IPS-18c (cell line): ENCODE data around the gene MAD2L2.

Experiments used
- H3K4me3 ChIP-seq: 2 replicates; pipeline ENCODE4 v1.7.0; 2013; ENCODE audit warnings: low read depth, mild to moderate bottlenecking, low read length, moderate library complexity; ENCODE audit not compliant: insufficient read depth
- H3K9me3 ChIP-seq: one replicate; pipeline ENCODE4 v1.6.1; 2013; ENCODE audit warnings: mild to moderate bottlenecking, low read length, moderate library complexity; ENCODE audit not compliant: control insufficient read depth, insufficient read depth

The MAD2L2 gene

GRCh38 chr1:11691928-11692711, 11.2 kb upstream of the MAD2L2 start:
- peak overlapping the region; percentile 96 for H3K4me3 ChIP-seq
- H3K9me3 ChIP-seq = no peaks in the 10 kb centered on the region

- Histone ChIP-seq H3K9me3 (no peaks in the 10 kb centered on the region), H3K4me3 (peak within 1 kb of the TSS; percentile 96)
These were observed 10.5 kb upstream of the MAD2L2 start, which contains the start of gene DRAXIN for GRCh38 chr1:11691302-11691914. Gene DRAXIN, plus strand, starts transcription at chr1:11691710. Its CDS starts 14,549 bp downstream, at chr1:11706259.

DNA sequence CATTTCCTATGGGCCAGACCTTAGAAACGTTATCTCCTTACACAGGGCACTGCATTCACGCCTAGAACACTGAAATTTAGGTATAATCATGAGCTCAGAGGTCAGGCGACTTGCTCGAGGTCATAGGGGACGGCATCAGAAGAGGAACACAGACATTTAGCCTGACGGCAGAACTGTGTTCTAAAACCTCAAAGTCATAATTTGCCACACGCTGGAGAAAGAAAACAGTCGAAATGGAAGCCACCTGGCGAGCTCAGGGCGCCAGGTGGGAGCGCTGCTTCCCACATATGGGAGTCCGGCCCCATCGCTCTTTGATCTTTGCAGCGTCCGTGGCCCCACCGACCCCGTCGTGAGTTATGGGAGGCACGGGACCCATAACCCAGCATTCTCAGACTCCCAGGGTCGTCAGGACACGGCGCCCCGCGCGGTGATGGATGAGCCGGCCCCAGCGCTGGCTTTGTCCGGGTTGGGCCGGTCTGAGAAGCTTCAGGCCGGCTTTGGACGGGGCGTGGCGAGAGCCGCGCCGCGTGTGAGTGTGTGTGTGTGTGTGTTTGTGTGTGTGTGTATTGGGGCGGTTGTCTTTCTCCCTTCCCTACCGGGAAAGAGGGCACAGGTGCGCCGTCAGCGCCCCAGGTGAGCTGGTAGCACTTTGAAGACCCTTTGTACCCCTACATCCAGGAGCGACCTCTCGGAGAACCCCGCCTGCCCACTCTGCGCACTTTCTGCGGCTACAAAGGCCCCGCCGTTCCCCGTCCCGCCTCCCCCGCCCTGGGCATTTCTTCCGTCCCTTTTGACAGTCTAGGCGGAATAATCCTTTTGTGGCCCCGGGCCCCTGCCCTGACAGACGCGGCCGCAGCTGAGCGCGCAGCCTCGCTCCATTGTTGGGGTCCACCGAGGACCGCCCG, 9.7 kb upstream of the MAD2L2 start:
- Histone ChIP-seq H3K9me3 (no peaks in the 10 kb centered on the region), H3K4me3 (peak overlapping the region; percentile 96)

GRCh38 chr1:11688506-11688905, 7.6 kb upstream of the MAD2L2 start:
- no peaks in the 10 kb centered on the region for H3K9me3 ChIP-seq
- no peak overlapping the region for H3K4me3 ChIP-seq

DNA sequence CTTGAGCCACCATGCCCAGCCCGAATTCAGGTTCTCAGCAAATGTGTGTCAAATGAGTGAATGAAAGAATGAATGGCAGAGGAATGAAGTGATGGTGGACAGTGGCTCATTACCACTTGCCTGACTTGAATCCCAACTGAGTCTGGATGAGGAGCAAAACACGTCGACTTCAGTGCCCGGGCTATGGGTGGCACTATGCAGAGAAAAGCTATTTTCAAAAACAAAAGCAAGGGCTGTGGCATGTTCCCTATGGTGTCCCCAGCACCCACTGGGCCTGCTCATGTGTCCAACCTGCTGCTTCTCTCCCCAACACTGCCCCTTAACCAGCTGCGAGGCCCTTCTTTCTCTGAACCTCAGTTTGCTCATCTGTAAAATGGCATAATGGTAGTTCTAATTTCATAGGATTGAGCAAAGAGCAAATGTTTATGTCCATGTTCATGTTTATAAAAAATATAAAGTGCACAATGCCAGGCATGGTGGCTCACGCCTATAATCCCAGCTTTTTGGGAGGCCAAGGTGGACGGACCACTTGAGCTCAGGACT, 4.3 kb upstream of the MAD2L2 start:
- Histone ChIP-seq H3K4me3 (no peak overlapping the region), H3K9me3 (no peaks in the 10 kb centered on the region)

DNA sequence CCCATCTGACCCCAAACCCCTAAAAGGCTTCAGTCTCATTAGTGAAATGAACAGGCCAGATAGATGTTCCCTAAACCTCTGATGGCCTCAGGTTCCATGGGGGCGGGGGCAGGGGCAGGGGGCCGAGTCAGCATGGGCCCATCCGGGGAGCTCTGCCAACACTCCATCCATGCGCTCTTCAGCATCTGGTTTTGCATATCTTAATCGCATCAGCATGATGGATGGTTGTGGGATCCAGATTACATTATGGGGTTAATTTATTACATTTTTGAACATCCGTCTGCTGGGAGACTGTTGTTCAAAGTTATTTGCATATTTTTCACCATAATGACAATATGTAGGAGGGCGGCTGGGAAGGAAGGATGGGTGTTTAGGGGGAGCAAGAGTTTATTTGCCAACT, 3.1 kb upstream of the MAD2L2 start:
- no peaks in the 10 kb centered on the region for H3K9me3 ChIP-seq
- no peak overlapping the region for H3K4me3 ChIP-seq

GRCh38 chr1:11682799-11683198, 1.9 kb upstream of the MAD2L2 start:
- peak overlapping the region; percentile 5 for H3K4me3 ChIP-seq
- H3K9me3 ChIP-seq = no peaks in the 10 kb centered on the region

DNA sequence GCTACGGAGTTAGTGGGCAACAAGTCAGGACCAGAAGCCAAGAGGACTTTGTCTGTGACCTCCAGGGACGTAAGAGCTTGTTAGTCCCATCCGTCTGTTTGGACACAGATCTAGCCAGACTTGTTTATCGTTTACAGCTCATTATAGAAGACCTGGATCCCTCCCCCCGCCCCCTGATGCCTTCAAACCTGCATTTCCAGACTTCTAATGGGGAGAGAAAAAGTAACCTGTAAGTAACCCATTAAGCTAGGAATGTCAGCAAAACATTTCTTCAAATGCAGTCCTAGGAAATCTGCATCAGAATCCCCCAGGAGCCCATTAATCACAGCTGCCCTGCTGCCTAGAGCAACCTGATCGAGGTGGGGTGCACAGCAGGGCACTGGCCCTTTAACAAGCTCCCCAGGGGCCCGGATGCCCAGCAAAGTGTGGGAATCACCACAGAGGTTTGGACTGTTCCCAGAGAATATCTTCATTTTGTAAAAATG, 1.4 kb upstream of the MAD2L2 start:
- Histone ChIP-seq H3K4me3 (peak overlapping the region; percentile 91; the same call in 1 of the 2 replicates), H3K9me3 (no peaks in the 10 kb centered on the region)

DNA sequence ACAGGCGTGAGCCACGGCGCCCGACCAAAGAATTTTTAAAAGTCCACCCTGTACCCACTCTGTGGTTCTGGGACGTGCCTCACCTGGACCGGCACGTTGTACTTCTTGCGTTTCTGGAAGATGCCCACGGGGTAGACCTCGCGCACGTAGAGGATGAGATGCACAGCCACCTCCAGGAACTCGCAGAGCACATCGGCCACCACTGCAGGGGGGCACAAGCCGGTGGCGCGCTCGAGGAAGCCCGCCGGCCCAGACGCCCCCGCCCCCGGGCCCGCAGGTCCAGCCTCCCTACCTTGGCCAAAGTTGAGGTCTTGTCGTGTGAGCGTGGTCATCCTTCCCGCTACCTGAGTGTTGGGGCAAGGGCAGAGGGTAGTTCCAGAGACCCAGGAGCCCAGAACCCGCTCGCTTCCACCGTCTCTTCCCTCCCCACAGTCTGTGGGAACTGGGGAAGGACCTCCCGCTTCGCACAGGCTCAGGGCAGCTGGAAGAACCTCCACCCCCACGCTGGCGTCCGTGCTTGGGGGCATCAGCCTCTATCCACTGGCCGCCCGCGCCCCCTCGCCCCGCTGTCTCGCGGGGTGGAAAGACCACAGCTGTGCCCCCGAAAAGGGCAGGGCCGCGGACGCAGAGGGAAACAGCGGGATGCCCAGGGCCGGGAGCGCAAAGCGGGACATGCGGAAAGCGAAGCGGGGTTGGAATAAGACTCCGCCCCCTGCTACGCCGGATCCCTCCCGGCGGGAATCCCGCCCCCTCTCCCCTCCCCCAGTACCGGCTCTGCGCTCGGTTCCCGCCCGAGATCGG, 478 bp downstream of the MAD2L2 start:
- H3K9me3 ChIP-seq = peaks cover 2% of the 10 kb centered on the region
- peak overlapping the region; percentile 91 for H3K4me3 ChIP-seq

DNA sequence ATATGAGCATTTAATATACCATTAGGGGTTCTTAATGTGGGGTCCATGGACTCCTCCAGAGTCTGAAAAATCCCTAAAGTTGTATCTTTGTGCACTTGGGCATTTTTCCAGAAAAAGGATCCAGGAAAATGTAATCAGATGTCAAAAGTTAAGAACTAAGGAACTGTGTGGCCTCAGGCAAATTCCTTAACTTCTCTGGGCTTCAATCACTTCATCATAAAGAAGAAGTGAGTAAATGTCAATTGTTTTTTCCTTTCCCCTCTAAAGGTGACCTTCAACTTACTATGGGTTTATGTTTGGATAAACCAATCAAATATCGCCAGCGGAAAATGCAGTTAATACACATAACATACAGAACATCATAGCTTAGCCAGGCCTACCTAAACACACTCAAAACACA, 2.5 kb downstream of the MAD2L2 start:
- Histone ChIP-seq H3K9me3 (peaks cover 2% of the 10 kb centered on the region), H3K4me3 (no peak overlapping the region)

DNA sequence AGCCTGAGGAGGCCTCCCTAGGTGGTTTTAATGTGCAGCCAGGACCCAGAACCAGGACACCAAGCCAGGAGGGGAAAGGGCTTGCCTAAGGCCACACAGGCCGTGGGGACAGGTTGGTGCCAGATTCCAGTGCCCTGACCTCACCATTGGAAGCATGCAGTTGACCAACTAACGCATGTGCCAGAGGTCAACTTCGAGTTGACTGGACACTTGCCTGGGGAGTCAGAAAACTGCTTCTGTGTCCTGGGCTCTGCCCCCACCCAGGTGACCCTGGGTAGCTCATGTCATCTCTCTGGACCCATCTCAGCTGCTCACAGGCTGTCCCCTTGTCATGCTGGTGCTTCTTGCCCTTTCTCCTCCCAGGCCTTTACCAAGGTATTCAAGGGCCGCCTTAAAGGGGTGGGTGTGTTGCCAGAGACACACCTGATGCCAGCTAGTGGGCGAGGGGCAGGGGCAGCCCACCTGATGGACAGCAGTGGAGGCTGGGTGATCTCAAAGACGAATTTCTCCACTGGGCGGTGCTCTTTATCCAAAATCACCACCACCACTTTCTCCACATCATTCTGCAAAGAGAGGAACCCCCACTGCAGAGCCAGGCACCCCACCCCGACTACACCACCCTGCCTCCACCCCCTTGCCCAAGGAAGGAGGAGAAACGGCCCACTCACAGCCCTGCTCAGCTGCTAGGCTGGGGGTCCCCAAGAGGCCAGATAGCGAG, 4.4 kb downstream of the MAD2L2 start:
- Histone ChIP-seq H3K9me3 (peaks cover 2% of the 10 kb centered on the region), H3K4me3 (no peak overlapping the region)

GRCh38 chr1:11675325-11675724, 5.6 kb downstream of the MAD2L2 start:
- H3K4me3 ChIP-seq = no peak overlapping the region

DNA sequence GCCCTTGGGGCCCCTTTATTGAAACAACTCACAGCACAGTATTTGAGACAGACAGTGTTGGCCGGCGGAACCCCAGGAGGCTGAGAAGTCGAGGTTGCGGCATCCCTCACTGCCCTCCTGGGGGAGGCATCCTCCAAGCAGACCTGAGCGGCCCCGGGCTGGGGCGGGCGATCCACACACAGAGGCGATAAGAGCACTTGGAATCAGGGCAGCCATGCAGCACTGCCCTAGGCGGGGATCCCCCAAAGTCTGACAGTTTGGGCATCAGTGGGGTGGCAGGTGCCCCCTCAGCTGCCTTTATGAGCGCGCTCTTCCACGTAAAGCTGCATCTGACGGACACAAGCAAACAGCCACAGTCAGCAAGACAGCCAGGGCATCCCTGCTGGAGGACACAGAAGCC, 6.5 kb downstream of the MAD2L2 start:
- Histone ChIP-seq H3K4me3 (no peak overlapping the region), H3K9me3 (peaks cover 2% of the 10 kb centered on the region)

More at GRCh38 chr1:11675325-11675724, 5.6 kb downstream of the MAD2L2 start:
- H3K9me3 ChIP-seq = peaks cover 2% of the 10 kb centered on the region

- no peak overlapping the region for H3K4me3 ChIP-seq
- peaks cover 2% of the 10 kb centered on the region for H3K9me3 ChIP-seq
These were observed 7.7 kb downstream of the MAD2L2 start for GRCh38 chr1:11673089-11673769.

GRCh38 chr1:11671544-11672286, 9.2 kb downstream of the MAD2L2 start:
- H3K4me3 ChIP-seq = no peak overlapping the region
- H3K9me3 ChIP-seq = peaks cover 2% of the 10 kb centered on the region
